ENCODE results near the gene NEXMIF.

DNA sequence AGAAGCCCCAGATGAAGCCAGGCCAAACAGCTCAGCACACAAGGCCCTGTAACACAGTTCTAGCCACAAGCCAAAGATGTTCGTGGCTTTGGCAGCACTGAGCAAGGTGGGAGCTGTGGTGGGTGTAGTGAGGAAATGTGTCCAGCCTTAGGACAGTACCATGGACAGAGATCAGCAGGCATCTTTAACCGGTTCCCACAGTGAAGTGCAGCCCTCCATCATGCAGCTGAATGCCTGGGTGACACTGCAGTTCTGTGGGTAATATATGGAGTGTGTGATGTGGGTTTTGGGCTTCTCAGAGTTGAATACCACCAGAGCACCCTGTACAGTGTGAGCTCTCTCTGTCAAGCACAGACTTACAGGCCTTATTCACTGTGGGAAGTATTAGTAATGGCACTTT is 6.0 kb upstream of the NEXMIF start:
- TF ChIP-seq, protein P1, sequence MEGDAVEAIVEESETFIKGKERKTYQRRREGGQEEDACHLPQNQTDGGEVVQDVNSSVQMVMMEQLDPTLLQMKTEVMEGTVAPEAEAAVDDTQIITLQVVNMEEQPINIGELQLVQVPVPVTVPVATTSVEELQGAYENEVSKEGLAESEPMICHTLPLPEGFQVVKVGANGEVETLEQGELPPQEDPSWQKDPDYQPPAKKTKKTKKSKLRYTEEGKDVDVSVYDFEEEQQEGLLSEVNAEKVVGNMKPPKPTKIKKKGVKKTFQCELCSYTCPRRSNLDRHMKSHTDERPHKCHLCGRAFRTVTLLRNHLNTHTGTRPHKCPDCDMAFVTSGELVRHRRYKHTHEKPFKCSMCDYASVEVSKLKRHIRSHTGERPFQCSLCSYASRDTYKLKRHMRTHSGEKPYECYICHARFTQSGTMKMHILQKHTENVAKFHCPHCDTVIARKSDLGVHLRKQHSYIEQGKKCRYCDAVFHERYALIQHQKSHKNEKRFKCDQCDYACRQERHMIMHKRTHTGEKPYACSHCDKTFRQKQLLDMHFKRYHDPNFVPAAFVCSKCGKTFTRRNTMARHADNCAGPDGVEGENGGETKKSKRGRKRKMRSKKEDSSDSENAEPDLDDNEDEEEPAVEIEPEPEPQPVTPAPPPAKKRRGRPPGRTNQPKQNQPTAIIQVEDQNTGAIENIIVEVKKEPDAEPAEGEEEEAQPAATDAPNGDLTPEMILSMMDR (IDR thresholded peaks at IDR 0.05), result no peak
- TF ChIP-seq POLR2A (IDR thresholded peaks at IDR 0.05) (no peak), EP300 (IDR thresholded peaks at IDR 0.05) (no peak)
